SK-N-SH treated with all-trans-retinoic acid at 6 μM for 48 hours (cell line): ENCODE results near the gene IFIT1B.

Experiments
- ATAC-seq: fragments of 200-7000 bp; cut with Tn5 transposase; 3 replicates; pipeline ENCODE4 v1.9.1; 2020; ENCODE audit warnings: mild to moderate bottlenecking, moderate library complexity
- ARNTL ChIP-seq: fragments of 450-650 bp; formaldehyde crosslinking; IDR thresholded peaks from 2 replicates; pipeline ENCODE4 v1.5.0; 2020; ENCODE audit warnings: low read depth, mild to moderate bottlenecking, moderate library complexity, borderline replicate concordance
- BACH2 ChIP-seq: fragments of 250-450 bp; sonication (Bioruptor Pico); IDR thresholded peaks from 2 replicates; pipeline ENCODE4 v1.9.0; 2021; ENCODE audit warnings: mild to moderate bottlenecking, borderline replicate concordance
- CREB5 ChIP-seq: fragments of 250-450 bp; sonication (Bioruptor Pico); IDR thresholded peaks from 2 replicates; pipeline ENCODE4 v1.5.1; 2020; ENCODE audit warnings: low read depth, mild to moderate bottlenecking, moderate library complexity
- CSRNP3 ChIP-seq: fragments of 250-450 bp; sonication (Bioruptor Pico); IDR thresholded peaks from 2 replicates; pipeline ENCODE4 v1.5.1; 2021; ENCODE audit warnings: mild to moderate bottlenecking, moderate library complexity
- GLIS3 ChIP-seq: fragments of 250-450 bp; sonication (Bioruptor Pico); IDR thresholded peaks from 2 replicates; pipeline ENCODE4 v1.5.0; 2020; ENCODE audit warnings: mild to moderate bottlenecking, moderate library complexity
- ISL1 ChIP-seq: fragments of 250-450 bp; sonication (Bioruptor Pico); IDR thresholded peaks from 2 replicates; pipeline ENCODE4 v2.1.2; 2022; ENCODE audit warnings: mild to moderate bottlenecking, moderate library complexity
- OSR1 ChIP-seq: fragments of 250-450 bp; sonication (Bioruptor Pico); IDR thresholded peaks from 2 replicates; pipeline ENCODE4 v1.8.0; 2022; ENCODE audit warnings: moderate library complexity, mild to moderate bottlenecking, inconsistent platforms
- PATZ1 ChIP-seq: fragments of 250-450 bp; sonication (Bioruptor Pico); IDR thresholded peaks from 2 replicates; pipeline ENCODE4 v1.8.0; 2020; ENCODE audit warnings: mild to moderate bottlenecking, moderate library complexity, borderline replicate concordance
- POU6F1 ChIP-seq: fragments of 250-450 bp; sonication (Bioruptor Pico); IDR thresholded peaks from 2 replicates; pipeline ENCODE4 v1.8.0; 2021; ENCODE audit warnings: low read depth, mild to moderate bottlenecking, moderate library complexity, borderline replicate concordance
- PPARA ChIP-seq: fragments of 250-450 bp; sonication (Bioruptor Pico); IDR thresholded peaks from 2 replicates; pipeline ENCODE4 v1.5.0; 2020; ENCODE audit warnings: mild to moderate bottlenecking, borderline replicate concordance
- RARB ChIP-seq: fragments of 250-450 bp; sonication (Bioruptor Pico); IDR thresholded peaks from 2 replicates; pipeline ENCODE4 v1.8.0; 2021; ENCODE audit warnings: mild to moderate bottlenecking, moderate library complexity
- TCF4 ChIP-seq: fragments of 250-450 bp; sonication (Bioruptor Pico); IDR thresholded peaks from 2 replicates; pipeline ENCODE4 v1.8.0; 2021; ENCODE audit warnings: mild to moderate bottlenecking, moderate library complexity, borderline replicate concordance
- TOX ChIP-seq: fragments of 250-450 bp; sonication (Bioruptor Pico); IDR thresholded peaks from 2 replicates; pipeline ENCODE4 v1.8.0; 2021; ENCODE audit warnings: mild to moderate bottlenecking, moderate library complexity, borderline replicate concordance
- TSHZ2 ChIP-seq: fragments of 250-450 bp; sonication (Bioruptor Pico); IDR thresholded peaks from 2 replicates; pipeline ENCODE4 v1.5.0; 2020; ENCODE audit warnings: mild to moderate bottlenecking, moderate library complexity
- ZFP3 ChIP-seq: fragments of 250-450 bp; sonication (Bioruptor Pico); IDR thresholded peaks from 2 replicates; pipeline ENCODE4 v1.5.0; 2020; ENCODE audit warnings: mild to moderate bottlenecking, moderate library complexity
- ZFP30 ChIP-seq: fragments of 450-650 bp; formaldehyde crosslinking; IDR thresholded peaks from 2 replicates; pipeline ENCODE4 v1.5.0; 2022; ENCODE audit warnings: mild to moderate bottlenecking, moderate library complexity
- ZNF565 ChIP-seq: fragments of 450-650 bp; formaldehyde crosslinking; conservative IDR thresholded peaks from 2 replicates; pipeline ENCODE4 v1.5.0; 2020; ENCODE audit warnings: low read depth, mild to moderate bottlenecking, moderate library complexity
- ZNF70 ChIP-seq: fragments of 450-650 bp; formaldehyde crosslinking; IDR thresholded peaks from 2 replicates; pipeline ENCODE4 v1.5.0; 2020; ENCODE audit warnings: mild to moderate bottlenecking, moderate library complexity
- ZNF8 ChIP-seq: fragments of 450-650 bp; formaldehyde crosslinking; IDR thresholded peaks from 2 replicates; pipeline ENCODE4 v1.5.0; 2020; ENCODE audit warnings: mild to moderate bottlenecking, moderate library complexity

The IFIT1B gene

GRCh38 chr10:89416465-89416864 is 38.6 kb downstream of the IFIT1B start:
- no peak for ATAC-seq
- TF ChIP-seq ZFP3 (CRISPR knock-in tag) (no peak), CSRNP3 (CRISPR knock-in tag) (no peak), TOX (no peak), ZNF565 (CRISPR knock-in tag) (no peak), BACH2 (CRISPR knock-in tag) (no peak), ISL1 (CRISPR knock-in tag) (no peak), RARB (CRISPR knock-in tag) (no peak), TSHZ2 (CRISPR knock-in tag) (no peak), ZNF8 (no peak), GLIS3 (CRISPR knock-in tag) (no peak), POU6F1 (no peak), ZNF70 (no peak), OSR1 (CRISPR knock-in tag) (no peak)

- no peak for TF ChIP-seq ZFP30 (CRISPR knock-in tag)
- ATAC-seq, result no peak
These were observed 41.7 kb downstream of the IFIT1B start for GRCh38 chr10:89419548-89419947.

- no peak for ATAC-seq
- TF ChIP-seq CSRNP3 (CRISPR knock-in tag), result no peak
- no peak for TF ChIP-seq ARNTL
- TF ChIP-seq PPARA (CRISPR knock-in tag), result no peak
- TF ChIP-seq GLIS3 (CRISPR knock-in tag), result no peak
- no peak for TF ChIP-seq OSR1 (CRISPR knock-in tag)
- no peak for TF ChIP-seq PATZ1 (CRISPR knock-in tag)
- TF ChIP-seq RARB (CRISPR knock-in tag), result no peak
- TF ChIP-seq ZFP30 (CRISPR knock-in tag), result no peak
- no peak for TF ChIP-seq TCF4 (CRISPR knock-in tag)
- TF ChIP-seq CREB5 (CRISPR knock-in tag), result no peak
These were observed 43.2 kb downstream of the IFIT1B start for GRCh38 chr10:89421018-89421476.
